SK-N-MC (cell line): Measurements from ENCODE around the gene PIK3C2G.

Experiments
- EZH2 ChIP-seq: fragments of 200-600 bp; sonication (generic); IDR thresholded peaks from one replicate; pipeline ENCODE4 v1.6.1; 2017; ENCODE audit warnings: antibody characterized with exemption
- POLR2AphosphoS5 ChIP-seq: IDR thresholded peaks from 2 replicates; pipeline ENCODE4 v1.6.1; 2012; ENCODE audit warnings: mild to moderate bottlenecking, low read depth, low read length, borderline replicate concordance

DNA sequence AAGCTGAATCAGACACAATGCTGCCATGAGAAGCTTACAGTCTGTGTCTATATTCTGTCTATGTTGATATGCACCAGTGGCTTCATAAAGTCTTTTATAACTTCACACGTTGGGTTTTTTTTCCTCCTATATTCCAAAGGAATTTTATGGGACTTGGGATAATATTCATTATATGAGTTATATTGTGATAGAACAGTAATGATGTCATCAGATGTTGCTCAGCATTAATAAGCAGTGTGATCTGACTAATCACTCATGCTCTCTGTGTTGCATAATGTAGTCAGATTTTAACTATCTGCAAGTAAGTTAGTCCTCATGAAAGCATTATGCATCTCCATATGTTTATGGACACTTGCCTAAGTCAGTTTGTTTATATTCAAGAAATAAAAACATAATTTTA is 316.9 kb downstream of the PIK3C2G start:
- no peak for TF ChIP-seq EZH2
- TF ChIP-seq POLR2AphosphoS5, result no peak
